Parathyroid adenoma (tissue), 2 donors: ENCODE measurements around the gene TTL.

ENCODE experiments used
- H2AFZ ChIP-seq: fragments of 300-600 bp; sonication (generic); one replicate; pipeline ENCODE4 v1.7.0; 2017; ENCODE audit warnings: antibody characterized with exemption, mild to moderate bottlenecking
- H3K27ac ChIP-seq: fragments of 300-600 bp; sonication (generic); one replicate; pipeline ENCODE4 v1.7.0; 2017
- H3K27me3 ChIP-seq: fragments of 300-600 bp; sonication (generic); one replicate; pipeline ENCODE4 v1.7.0; 2017; ENCODE audit warnings: low read length; ENCODE audit not compliant: control insufficient read depth, insufficient read depth
- H3K36me3 ChIP-seq: fragments of 300-600 bp; sonication (generic); one replicate; pipeline ENCODE4 v1.7.0; 2017; ENCODE audit warnings: low read length; ENCODE audit not compliant: control insufficient read depth, insufficient read depth
- H3K4me1 ChIP-seq: fragments of 300-600 bp; sonication (generic); one replicate; pipeline ENCODE4 v1.7.0; 2017; ENCODE audit warnings: control low read depth
- H3K4me2 ChIP-seq: fragments of 300-600 bp; sonication (generic); one replicate; pipeline ENCODE4 v1.7.0; 2017; ENCODE audit warnings: low read length
- H3K4me3 ChIP-seq: fragments of 300-600 bp; sonication (generic); one replicate; pipeline ENCODE4 v1.7.0; 2017; ENCODE audit warnings: low read depth, low read length
- H3K79me2 ChIP-seq: fragments of 300-600 bp; sonication (generic); one replicate; pipeline ENCODE4 v1.7.0; 2017; ENCODE audit warnings: control low read depth
- H3K9ac ChIP-seq: fragments of 300-600 bp; sonication (generic); one replicate; pipeline ENCODE4 v1.7.0; 2017; ENCODE audit warnings: mild to moderate bottlenecking
- H3K9me3 ChIP-seq: fragments of 300-600 bp; sonication (generic); one replicate; pipeline ENCODE4 v1.7.0; 2017; ENCODE audit warnings: low read length; ENCODE audit not compliant: control insufficient read depth
- CTCF ChIP-seq: fragments of 300-600 bp; sonication (generic); IDR thresholded peaks from one replicate; pipeline ENCODE4 v1.7.0; 2017; ENCODE audit warnings: antibody characterized with exemption, mild to moderate bottlenecking
- donor health status: primary hyperparathyroidism.

Gene TTL

GRCh38 chr2:112487444-112487961 lies 5.5 kb downstream of the TTL start:
- H3K27ac ChIP-seq, result no peak overlapping the region
- no peak overlapping the region for H2AFZ ChIP-seq
- H3K4me2 ChIP-seq, result no peak overlapping the region
- H3K79me2 ChIP-seq, result peaks cover 18% of the 10 kb centered on the region
- TF ChIP-seq CTCF, result no peak
- H3K9ac ChIP-seq, result no peak overlapping the region
- no peak overlapping the region for H3K4me3 ChIP-seq
- H3K27me3 ChIP-seq, result no peaks in the 10 kb centered on the region
- no peaks in the 10 kb centered on the region for H3K36me3 ChIP-seq
- peaks cover 5% of the 10 kb centered on the region for H3K4me1 ChIP-seq
- no peaks in the 10 kb centered on the region for H3K9me3 ChIP-seq

GRCh38 chr2:112488201-112488600 lies 6.2 kb downstream of the TTL start:
- no peak overlapping the region for H3K4me3 ChIP-seq
- H3K79me2 ChIP-seq, result peaks cover 18% of the 10 kb centered on the region
- H3K27me3 ChIP-seq, result no peaks in the 10 kb centered on the region
- no peak overlapping the region for H3K27ac ChIP-seq
- no peak for TF ChIP-seq CTCF
- peaks cover 2% of the 10 kb centered on the region for H3K4me1 ChIP-seq
- H3K9me3 ChIP-seq, result no peaks in the 10 kb centered on the region
- H3K4me2 ChIP-seq, result no peak overlapping the region
- H2AFZ ChIP-seq, result no peak overlapping the region
- H3K9ac ChIP-seq, result no peak overlapping the region
- no peaks in the 10 kb centered on the region for H3K36me3 ChIP-seq

- no peak for TF ChIP-seq CTCF
- Histone ChIP-seq H3K36me3 (no peaks in the 10 kb centered on the region), H3K4me1 (no peaks in the 10 kb centered on the region), H3K9me3 (no peaks in the 10 kb centered on the region), H3K27me3 (no peaks in the 10 kb centered on the region), H3K9ac (no peak overlapping the region), H2AFZ (no peak overlapping the region), H3K27ac (no peak overlapping the region), H3K79me2 (peaks cover 8% of the 10 kb centered on the region), H3K4me3 (no peak overlapping the region), H3K4me2 (no peak overlapping the region)
Measured at GRCh38 chr2:112491946-112492345, 10.0 kb downstream of the TTL start.

- no peaks in the 10 kb centered on the region for H3K27me3 ChIP-seq
- no peaks in the 10 kb centered on the region for H3K4me1 ChIP-seq
- no peak overlapping the region for H2AFZ ChIP-seq
- H3K4me2 ChIP-seq, result no peak overlapping the region
- H3K79me2 ChIP-seq, result no peaks in the 10 kb centered on the region
- no peak overlapping the region for H3K9ac ChIP-seq
- no peak overlapping the region for H3K27ac ChIP-seq
- no peaks in the 10 kb centered on the region for H3K36me3 ChIP-seq
- no peak overlapping the region for H3K4me3 ChIP-seq
- H3K9me3 ChIP-seq, result no peaks in the 10 kb centered on the region
- no peak for TF ChIP-seq CTCF
Measured at GRCh38 chr2:112493048-112493447, 11.1 kb downstream of the TTL start.

GRCh38 chr2:112493858-112494648 lies 12.1 kb downstream of the TTL start:
- Histone ChIP-seq H3K9ac (no peak overlapping the region), H3K27ac (no peak overlapping the region), H3K9me3 (no peaks in the 10 kb centered on the region), H3K4me2 (no peak overlapping the region), H3K4me1 (no peaks in the 10 kb centered on the region), H3K36me3 (no peaks in the 10 kb centered on the region), H3K79me2 (no peaks in the 10 kb centered on the region), H2AFZ (no peak overlapping the region), H3K27me3 (no peaks in the 10 kb centered on the region), H3K4me3 (no peak overlapping the region)
- TF ChIP-seq CTCF, result no peak
